ENCODE measurements around the gene MIOX. TPM values are rescaled to one million over a fixed set of nuclear protein-coding genes. Genes with fewer than 3 reads are reported as not detected.

MIOX gene
- total and polyA plus RNA-seq, 2 of the 13 experiments (the other 11 are each of a cell fraction or from before 2014, with no cell fraction given), result 1.5 to 2.9 TPM

DNA sequence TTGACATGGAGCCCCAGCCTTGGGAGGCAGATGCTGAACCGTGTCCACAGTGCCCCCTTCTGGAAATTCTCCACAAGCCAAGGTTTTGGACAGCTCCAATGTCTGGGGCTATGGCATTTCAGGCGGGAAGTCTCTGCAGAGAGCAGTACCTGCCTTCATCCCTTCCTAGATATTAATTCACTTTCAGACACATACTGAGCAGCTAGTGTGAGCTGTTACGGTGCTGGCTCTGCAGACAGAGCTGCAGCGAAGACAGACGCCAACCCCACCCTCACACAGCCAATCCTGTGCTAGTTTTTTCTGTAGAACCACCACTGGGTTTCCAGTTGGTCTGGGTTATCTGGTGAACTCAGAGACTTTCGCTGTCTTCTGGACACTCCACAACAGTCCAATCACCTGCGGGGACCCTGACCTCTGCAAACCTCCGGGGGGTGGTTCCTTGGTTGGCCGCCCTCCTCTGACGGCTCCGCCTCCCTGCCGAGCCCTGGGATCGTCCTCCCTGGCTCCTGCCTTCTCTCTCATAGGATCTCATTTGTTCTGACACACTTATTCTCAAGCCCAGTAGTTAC lies 11.7 kb downstream of the MIOX start (continued):
- TF ChIP-seq, protein P1, sequence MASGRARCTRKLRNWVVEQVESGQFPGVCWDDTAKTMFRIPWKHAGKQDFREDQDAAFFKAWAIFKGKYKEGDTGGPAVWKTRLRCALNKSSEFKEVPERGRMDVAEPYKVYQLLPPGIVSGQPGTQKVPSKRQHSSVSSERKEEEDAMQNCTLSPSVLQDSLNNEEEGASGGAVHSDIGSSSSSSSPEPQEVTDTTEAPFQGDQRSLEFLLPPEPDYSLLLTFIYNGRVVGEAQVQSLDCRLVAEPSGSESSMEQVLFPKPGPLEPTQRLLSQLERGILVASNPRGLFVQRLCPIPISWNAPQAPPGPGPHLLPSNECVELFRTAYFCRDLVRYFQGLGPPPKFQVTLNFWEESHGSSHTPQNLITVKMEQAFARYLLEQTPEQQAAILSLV (CRISPR knock-in tag; IDR thresholded peaks at IDR 0.05; ENCODE audit: borderline replicate concordance), result no peak
- TF ChIP-seq, protein P2, sequence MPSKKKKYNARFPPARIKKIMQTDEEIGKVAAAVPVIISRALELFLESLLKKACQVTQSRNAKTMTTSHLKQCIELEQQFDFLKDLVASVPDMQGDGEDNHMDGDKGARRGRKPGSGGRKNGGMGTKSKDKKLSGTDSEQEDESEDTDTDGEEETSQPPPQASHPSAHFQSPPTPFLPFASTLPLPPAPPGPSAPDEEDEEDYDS (CRISPR knock-in tag; IDR thresholded peaks at IDR 0.05), result no peak
- TF ChIP-seq DPF2 (CRISPR knock-in tag; IDR thresholded peaks at IDR 0.05; ENCODE audit: borderline replicate concordance, low read depth) (no peak), NFE2L2 (IDR thresholded peaks at IDR 0.05; ENCODE audit: low read length) (no peak), NFATC3 (CRISPR knock-in tag; IDR thresholded peaks at IDR 0.05) (no peak), GATA4 (IDR thresholded peaks at IDR 0.05; ENCODE audit: borderline replicate concordance, low read depth) (no peak), U2AF1 (optimal IDR thresholded peaks at IDR 0.05; ENCODE audit: low read depth, low read length) (no peak), YY1 (IDR thresholded peaks at IDR 0.05; ENCODE audit: insufficient read depth, insufficient replicate concordance, low read depth, low read length) (peak; percentile 17), XRCC5 (optimal IDR thresholded peaks at IDR 0.05; ENCODE audit: low read length) (peak; percentile 73), NR3C1 (CRISPR knock-in tag; IDR thresholded peaks at IDR 0.05) (no peak), NFRKB (IDR thresholded peaks at IDR 0.05) (no peak), GTF3A (CRISPR knock-in tag; conservative IDR thresholded peaks at IDR 0.05) (no peak), ZFP1 (CRISPR knock-in tag; IDR thresholded peaks at IDR 0.05) (no peak), TRIM24 (CRISPR knock-in tag; IDR thresholded peaks at IDR 0.05) (no peak), SMYD3 (CRISPR knock-in tag; IDR thresholded peaks at IDR 0.05) (0 out of 2 replicates have a peak, but pooled peaks have one; percentile 44), SRY (CRISPR knock-in tag; IDR thresholded peaks at IDR 0.05) (no peak), ZNF367 (CRISPR knock-in tag; IDR thresholded peaks at IDR 0.05; ENCODE audit: borderline replicate concordance) (no peak), ZNF761 (CRISPR knock-in tag; conservative IDR thresholded peaks at IDR 0.05) (no peak)
- TF ChIP-seq, protein P3, sequence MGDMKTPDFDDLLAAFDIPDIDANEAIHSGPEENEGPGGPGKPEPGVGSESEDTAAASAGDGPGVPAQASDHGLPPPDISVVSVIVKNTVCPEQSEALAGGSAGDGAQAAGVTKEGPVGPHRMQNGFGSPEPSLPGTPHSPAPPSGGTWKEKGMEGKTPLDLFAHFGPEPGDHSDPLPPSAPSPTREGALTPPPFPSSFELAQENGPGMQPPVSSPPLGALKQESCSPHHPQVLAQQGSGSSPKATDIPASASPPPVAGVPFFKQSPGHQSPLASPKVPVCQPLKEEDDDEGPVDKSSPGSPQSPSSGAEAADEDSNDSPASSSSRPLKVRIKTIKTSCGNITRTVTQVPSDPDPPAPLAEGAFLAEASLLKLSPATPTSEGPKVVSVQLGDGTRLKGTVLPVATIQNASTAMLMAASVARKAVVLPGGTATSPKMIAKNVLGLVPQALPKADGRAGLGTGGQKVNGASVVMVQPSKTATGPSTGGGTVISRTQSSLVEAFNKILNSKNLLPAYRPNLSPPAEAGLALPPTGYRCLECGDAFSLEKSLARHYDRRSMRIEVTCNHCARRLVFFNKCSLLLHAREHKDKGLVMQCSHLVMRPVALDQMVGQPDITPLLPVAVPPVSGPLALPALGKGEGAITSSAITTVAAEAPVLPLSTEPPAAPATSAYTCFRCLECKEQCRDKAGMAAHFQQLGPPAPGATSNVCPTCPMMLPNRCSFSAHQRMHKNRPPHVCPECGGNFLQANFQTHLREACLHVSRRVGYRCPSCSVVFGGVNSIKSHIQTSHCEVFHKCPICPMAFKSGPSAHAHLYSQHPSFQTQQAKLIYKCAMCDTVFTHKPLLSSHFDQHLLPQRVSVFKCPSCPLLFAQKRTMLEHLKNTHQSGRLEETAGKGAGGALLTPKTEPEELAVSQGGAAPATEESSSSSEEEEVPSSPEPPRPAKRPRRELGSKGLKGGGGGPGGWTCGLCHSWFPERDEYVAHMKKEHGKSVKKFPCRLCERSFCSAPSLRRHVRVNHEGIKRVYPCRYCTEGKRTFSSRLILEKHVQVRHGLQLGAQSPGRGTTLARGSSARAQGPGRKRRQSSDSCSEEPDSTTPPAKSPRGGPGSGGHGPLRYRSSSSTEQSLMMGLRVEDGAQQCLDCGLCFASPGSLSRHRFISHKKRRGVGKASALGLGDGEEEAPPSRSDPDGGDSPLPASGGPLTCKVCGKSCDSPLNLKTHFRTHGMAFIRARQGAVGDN (CRISPR knock-in tag; IDR thresholded peaks at IDR 0.05), result peak; percentile 56
- TF ChIP-seq, protein P4, sequence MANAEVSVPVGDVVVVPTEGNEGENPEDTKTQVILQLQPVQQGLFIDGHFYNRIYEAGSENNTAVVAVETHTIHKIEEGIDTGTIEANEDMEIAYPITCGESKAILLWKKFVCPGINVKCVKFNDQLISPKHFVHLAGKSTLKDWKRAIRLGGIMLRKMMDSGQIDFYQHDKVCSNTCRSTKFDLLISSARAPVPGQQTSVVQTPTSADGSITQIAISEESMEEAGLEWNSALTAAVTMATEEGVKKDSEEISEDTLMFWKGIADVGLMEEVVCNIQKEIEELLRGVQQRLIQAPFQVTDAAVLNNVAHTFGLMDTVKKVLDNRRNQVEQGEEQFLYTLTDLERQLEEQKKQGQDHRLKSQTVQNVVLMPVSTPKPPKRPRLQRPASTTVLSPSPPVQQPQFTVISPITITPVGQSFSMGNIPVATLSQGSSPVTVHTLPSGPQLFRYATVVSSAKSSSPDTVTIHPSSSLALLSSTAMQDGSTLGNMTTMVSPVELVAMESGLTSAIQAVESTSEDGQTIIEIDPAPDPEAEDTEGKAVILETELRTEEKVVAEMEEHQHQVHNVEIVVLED (CRISPR knock-in tag; IDR thresholded peaks at IDR 0.05; ENCODE audit: borderline replicate concordance), result no peak
- TF ChIP-seq, protein P5, sequence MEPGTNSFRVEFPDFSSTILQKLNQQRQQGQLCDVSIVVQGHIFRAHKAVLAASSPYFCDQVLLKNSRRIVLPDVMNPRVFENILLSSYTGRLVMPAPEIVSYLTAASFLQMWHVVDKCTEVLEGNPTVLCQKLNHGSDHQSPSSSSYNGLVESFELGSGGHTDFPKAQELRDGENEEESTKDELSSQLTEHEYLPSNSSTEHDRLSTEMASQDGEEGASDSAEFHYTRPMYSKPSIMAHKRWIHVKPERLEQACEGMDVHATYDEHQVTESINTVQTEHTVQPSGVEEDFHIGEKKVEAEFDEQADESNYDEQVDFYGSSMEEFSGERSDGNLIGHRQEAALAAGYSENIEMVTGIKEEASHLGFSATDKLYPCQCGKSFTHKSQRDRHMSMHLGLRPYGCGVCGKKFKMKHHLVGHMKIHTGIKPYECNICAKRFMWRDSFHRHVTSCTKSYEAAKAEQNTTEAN (CRISPR knock-in tag; conservative IDR thresholded peaks at IDR 0.05), result 0 out of 2 replicates have a peak, but pooled peaks have one; percentile 7
